Glutamatergic neuron (in vitro differentiated cells): ENCODE results near the gene ZNF862. TPM values are rescaled to one million over a fixed set of nuclear protein-coding genes. Genes with fewer than 3 reads are reported as not detected.

Experiments
- DNase-seq: peaks from one replicate; pipeline ENCODE4 v3.0.0; 2022
- H3K27ac Mint-ChIP-seq: one replicate; pipeline ENCODE4 v1.8.0; 2020; ENCODE audit warnings: mild to moderate bottlenecking, mixed read lengths, inconsistent platforms; ENCODE audit not compliant: unreplicated experiment
- H3K27me3 Mint-ChIP-seq: one replicate; pipeline ENCODE4 v1.8.0; 2020; ENCODE audit warnings: mild to moderate bottlenecking, moderate library complexity, mixed read lengths, inconsistent platforms; ENCODE audit not compliant: unreplicated experiment
- H3K36me3 Mint-ChIP-seq: one replicate; pipeline ENCODE4 v1.8.0; 2020; ENCODE audit warnings: mild to moderate bottlenecking, mixed read lengths, inconsistent platforms; ENCODE audit not compliant: unreplicated experiment
- H3K4me1 Mint-ChIP-seq: one replicate; pipeline ENCODE4 v1.8.0; 2020; ENCODE audit warnings: mild to moderate bottlenecking, low read depth, mixed read lengths, inconsistent platforms; ENCODE audit not compliant: unreplicated experiment
- H3K4me3 Mint-ChIP-seq: one replicate; pipeline ENCODE4 v1.8.0; 2020; ENCODE audit warnings: mild to moderate bottlenecking, mixed read lengths, inconsistent platforms; ENCODE audit not compliant: unreplicated experiment
- H3K9me3 Mint-ChIP-seq: one replicate; pipeline ENCODE4 v1.8.0; 2020; ENCODE audit warnings: mild to moderate bottlenecking, moderate library complexity, mixed read lengths, inconsistent platforms; ENCODE audit not compliant: unreplicated experiment
- CTCF ChIP-seq: fragments of 200-600 bp; sonication (generic); IDR thresholded peaks from one replicate; pipeline ENCODE4 v1.5.0; 2021; ENCODE audit not compliant: partially characterized antibody, unreplicated experiment
- total RNA-seq: library from RNA; stranded (reverse); fragmentation: NEBNext Ultra II Directional; extraction: Animal tissue kit (Norgen Biotek cat#: 25700); gene quantifications from one replicate; pipeline ENCODE4 v1.2.1, GENCODE V29; 2021; ENCODE audit not compliant: unreplicated experiment

ZNF862 gene
- total RNA-seq, 1 donor from 2014 or later = 12.9 TPM

- no peaks in the 10 kb centered on the region for H3K36me3 Mint-ChIP-seq
- DNase-seq = no peak
- no peaks in the 10 kb centered on the region for H3K4me1 Mint-ChIP-seq
- H3K27ac Mint-ChIP-seq = no peak overlapping the region
- H3K27me3 Mint-ChIP-seq = peaks cover 8% of the 10 kb centered on the region
- peaks cover 4% of the 10 kb centered on the region for H3K9me3 Mint-ChIP-seq
- H3K4me3 Mint-ChIP-seq = no peak overlapping the region
- TF ChIP-seq CTCF = no peak
Measured at GRCh38 chr7:149843566-149843965, 5.4 kb downstream of the ZNF862 start.

- DNase-seq = no peak
- Mint-ChIP-seq H3K4me1 (no peaks in the 10 kb centered on the region), H3K27ac (no peak overlapping the region), H3K4me3 (no peak overlapping the region), H3K9me3 (peaks cover 2% of the 10 kb centered on the region), H3K27me3 (peaks cover 6% of the 10 kb centered on the region), H3K36me3 (no peaks in the 10 kb centered on the region)
- TF ChIP-seq CTCF = no peak
Measured at GRCh38 chr7:149844445-149844844, 6.3 kb downstream of the ZNF862 start.

GRCh38 chr7:149845257-149845980, 7.2 kb downstream of the ZNF862 start:
- H3K9me3 Mint-ChIP-seq = peaks cover under 1% of the 10 kb centered on the region
- no peaks in the 10 kb centered on the region for H3K4me1 Mint-ChIP-seq
- DNase-seq = no peak
- H3K27ac Mint-ChIP-seq = no peak overlapping the region
- H3K27me3 Mint-ChIP-seq = peaks cover 9% of the 10 kb centered on the region
- no peak for TF ChIP-seq CTCF
- H3K36me3 Mint-ChIP-seq = no peaks in the 10 kb centered on the region
- no peak overlapping the region for H3K4me3 Mint-ChIP-seq

GRCh38 chr7:149846021-149846420, 7.8 kb downstream of the ZNF862 start:
- H3K4me1 Mint-ChIP-seq = no peaks in the 10 kb centered on the region
- no peak overlapping the region for H3K4me3 Mint-ChIP-seq
- no peak overlapping the region for H3K27ac Mint-ChIP-seq
- H3K36me3 Mint-ChIP-seq = no peaks in the 10 kb centered on the region
- DNase-seq = no peak
- H3K9me3 Mint-ChIP-seq = no peaks in the 10 kb centered on the region
- H3K27me3 Mint-ChIP-seq = peaks cover 9% of the 10 kb centered on the region
- TF ChIP-seq CTCF = no peak

- H3K36me3 Mint-ChIP-seq = no peaks in the 10 kb centered on the region
- no peaks in the 10 kb centered on the region for H3K4me1 Mint-ChIP-seq
- H3K27me3 Mint-ChIP-seq = peaks cover 9% of the 10 kb centered on the region
- no peak for TF ChIP-seq CTCF
- DNase-seq = no peak
- no peak overlapping the region for H3K4me3 Mint-ChIP-seq
- no peaks in the 10 kb centered on the region for H3K9me3 Mint-ChIP-seq
- H3K27ac Mint-ChIP-seq = no peak overlapping the region
Measured at GRCh38 chr7:149846436-149847046, 8.4 kb downstream of the ZNF862 start.
